HEK293 (cell line): Measurements from ENCODE around the gene GIT1.

Source experiments
- RBAK ChIP-seq: fragments of 450-650 bp; formaldehyde crosslinking; IDR thresholded peaks from 2 replicates; pipeline ENCODE4 v1.5.1; 2016; ENCODE audit warnings: missing biosample characterization, missing genetic modification characterization
- YY1 ChIP-seq: fragments of 450-650 bp; formaldehyde crosslinking; IDR thresholded peaks from 2 replicates; pipeline ENCODE4 v1.5.1; 2018; ENCODE audit warnings: missing biosample characterization, missing genetic modification characterization
- ZNF239 ChIP-seq: fragments of 450-650 bp; formaldehyde crosslinking; IDR thresholded peaks from 2 replicates; pipeline ENCODE4 v1.5.1; 2016; ENCODE audit warnings: missing biosample characterization, missing genetic modification characterization
- ZNF560 ChIP-seq: fragments of 450-650 bp; formaldehyde crosslinking; IDR thresholded peaks from 2 replicates; pipeline ENCODE4 v1.5.1; 2017; ENCODE audit warnings: missing biosample characterization, missing genetic modification characterization, borderline replicate concordance
- ZNF654 ChIP-seq: fragments of 450-650 bp; formaldehyde crosslinking; IDR thresholded peaks from 2 replicates; pipeline ENCODE4 v1.5.1; 2016; ENCODE audit warnings: low read depth, missing biosample characterization, missing genetic modification characterization
- TF ChIP-seq, protein P1 (sequence below): fragments of 450-650 bp; formaldehyde crosslinking; IDR thresholded peaks from 2 replicates; pipeline ENCODE4 v1.5.1; 2016; ENCODE audit warnings: missing biosample characterization, missing genetic modification characterization
- TF ChIP-seq, protein P2 (sequence below): fragments of 450-650 bp; formaldehyde crosslinking; IDR thresholded peaks from 2 replicates; pipeline ENCODE4 v1.5.1; 2016; ENCODE audit warnings: missing biosample characterization, missing genetic modification characterization
- TF ChIP-seq, protein P3 (sequence below): fragments of 450-650 bp; formaldehyde crosslinking; IDR thresholded peaks from 2 replicates; pipeline ENCODE4 v1.5.1; 2016; ENCODE audit warnings: missing biosample characterization, missing genetic modification characterization

DNA sequence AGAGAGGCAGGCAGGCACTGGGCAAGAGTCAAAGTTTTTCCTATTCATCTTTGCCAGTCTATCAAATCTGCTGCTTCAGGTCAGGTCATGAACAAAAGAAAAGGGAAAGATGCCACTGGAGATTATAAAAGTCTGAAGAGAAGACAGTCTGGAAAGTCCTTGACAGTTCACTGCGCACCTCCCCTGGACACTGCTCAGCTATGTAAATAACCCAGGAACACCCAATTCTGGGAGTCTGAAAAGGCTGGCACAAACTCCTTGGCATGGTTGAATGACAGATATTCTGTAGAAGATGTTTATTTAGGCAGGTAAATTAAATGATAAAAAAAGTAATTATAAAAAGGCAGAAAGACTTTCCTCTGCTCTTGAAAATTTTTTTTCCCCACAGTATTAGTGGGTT is 38.5 kb upstream of the GIT1 start:
- TF ChIP-seq, protein P1, sequence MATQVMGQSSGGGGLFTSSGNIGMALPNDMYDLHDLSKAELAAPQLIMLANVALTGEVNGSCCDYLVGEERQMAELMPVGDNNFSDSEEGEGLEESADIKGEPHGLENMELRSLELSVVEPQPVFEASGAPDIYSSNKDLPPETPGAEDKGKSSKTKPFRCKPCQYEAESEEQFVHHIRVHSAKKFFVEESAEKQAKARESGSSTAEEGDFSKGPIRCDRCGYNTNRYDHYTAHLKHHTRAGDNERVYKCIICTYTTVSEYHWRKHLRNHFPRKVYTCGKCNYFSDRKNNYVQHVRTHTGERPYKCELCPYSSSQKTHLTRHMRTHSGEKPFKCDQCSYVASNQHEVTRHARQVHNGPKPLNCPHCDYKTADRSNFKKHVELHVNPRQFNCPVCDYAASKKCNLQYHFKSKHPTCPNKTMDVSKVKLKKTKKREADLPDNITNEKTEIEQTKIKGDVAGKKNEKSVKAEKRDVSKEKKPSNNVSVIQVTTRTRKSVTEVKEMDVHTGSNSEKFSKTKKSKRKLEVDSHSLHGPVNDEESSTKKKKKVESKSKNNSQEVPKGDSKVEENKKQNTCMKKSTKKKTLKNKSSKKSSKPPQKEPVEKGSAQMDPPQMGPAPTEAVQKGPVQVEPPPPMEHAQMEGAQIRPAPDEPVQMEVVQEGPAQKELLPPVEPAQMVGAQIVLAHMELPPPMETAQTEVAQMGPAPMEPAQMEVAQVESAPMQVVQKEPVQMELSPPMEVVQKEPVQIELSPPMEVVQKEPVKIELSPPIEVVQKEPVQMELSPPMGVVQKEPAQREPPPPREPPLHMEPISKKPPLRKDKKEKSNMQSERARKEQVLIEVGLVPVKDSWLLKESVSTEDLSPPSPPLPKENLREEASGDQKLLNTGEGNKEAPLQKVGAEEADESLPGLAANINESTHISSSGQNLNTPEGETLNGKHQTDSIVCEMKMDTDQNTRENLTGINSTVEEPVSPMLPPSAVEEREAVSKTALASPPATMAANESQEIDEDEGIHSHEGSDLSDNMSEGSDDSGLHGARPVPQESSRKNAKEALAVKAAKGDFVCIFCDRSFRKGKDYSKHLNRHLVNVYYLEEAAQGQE (tag by site-specific recombination), result no peak
- TF ChIP-seq ZNF654 (tag by site-specific recombination), result no peak
- no peak for TF ChIP-seq ZNF560 (tag by site-specific recombination)
- TF ChIP-seq, protein P2, sequence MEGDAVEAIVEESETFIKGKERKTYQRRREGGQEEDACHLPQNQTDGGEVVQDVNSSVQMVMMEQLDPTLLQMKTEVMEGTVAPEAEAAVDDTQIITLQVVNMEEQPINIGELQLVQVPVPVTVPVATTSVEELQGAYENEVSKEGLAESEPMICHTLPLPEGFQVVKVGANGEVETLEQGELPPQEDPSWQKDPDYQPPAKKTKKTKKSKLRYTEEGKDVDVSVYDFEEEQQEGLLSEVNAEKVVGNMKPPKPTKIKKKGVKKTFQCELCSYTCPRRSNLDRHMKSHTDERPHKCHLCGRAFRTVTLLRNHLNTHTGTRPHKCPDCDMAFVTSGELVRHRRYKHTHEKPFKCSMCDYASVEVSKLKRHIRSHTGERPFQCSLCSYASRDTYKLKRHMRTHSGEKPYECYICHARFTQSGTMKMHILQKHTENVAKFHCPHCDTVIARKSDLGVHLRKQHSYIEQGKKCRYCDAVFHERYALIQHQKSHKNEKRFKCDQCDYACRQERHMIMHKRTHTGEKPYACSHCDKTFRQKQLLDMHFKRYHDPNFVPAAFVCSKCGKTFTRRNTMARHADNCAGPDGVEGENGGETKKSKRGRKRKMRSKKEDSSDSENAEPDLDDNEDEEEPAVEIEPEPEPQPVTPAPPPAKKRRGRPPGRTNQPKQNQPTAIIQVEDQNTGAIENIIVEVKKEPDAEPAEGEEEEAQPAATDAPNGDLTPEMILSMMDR (tag by site-specific recombination), result no peak
- TF ChIP-seq YY1 (tag by site-specific recombination), result no peak
- TF ChIP-seq, protein P3, sequence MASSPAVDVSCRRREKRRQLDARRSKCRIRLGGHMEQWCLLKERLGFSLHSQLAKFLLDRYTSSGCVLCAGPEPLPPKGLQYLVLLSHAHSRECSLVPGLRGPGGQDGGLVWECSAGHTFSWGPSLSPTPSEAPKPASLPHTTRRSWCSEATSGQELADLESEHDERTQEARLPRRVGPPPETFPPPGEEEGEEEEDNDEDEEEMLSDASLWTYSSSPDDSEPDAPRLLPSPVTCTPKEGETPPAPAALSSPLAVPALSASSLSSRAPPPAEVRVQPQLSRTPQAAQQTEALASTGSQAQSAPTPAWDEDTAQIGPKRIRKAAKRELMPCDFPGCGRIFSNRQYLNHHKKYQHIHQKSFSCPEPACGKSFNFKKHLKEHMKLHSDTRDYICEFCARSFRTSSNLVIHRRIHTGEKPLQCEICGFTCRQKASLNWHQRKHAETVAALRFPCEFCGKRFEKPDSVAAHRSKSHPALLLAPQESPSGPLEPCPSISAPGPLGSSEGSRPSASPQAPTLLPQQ (tag by site-specific recombination), result no peak
- no peak for TF ChIP-seq RBAK
- TF ChIP-seq ZNF239 (tag by site-specific recombination), result no peak
